ENCODE measurements around the gene NKD1. TPM values are rescaled to one million over a fixed set of nuclear protein-coding genes. Genes with fewer than 3 reads are reported as not detected.

NKD1 gene
- total and polyA plus RNA-seq, 2 donors (not counting 1 experiment from before 2014, with no cell fraction given) = 0.16 to 1.9 TPM

DNA sequence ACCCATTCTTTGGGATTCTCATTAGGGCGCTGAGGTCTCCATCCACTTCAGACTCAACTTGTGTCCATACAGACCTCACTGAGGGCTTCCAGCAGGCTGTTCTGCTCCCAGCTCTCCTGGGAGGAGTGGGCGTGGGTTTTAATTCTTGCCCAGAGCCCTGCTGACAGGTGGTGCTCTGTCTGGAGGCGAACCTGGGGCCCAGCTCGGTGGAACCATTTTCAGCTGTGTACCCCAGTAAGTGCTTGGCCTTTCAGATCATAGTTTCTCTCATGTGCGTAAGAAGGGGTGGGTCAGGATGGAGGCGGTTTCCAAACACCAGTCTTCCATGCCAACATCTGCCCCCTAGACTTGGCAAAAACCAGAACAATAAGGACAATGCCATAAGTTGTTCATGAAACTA lies 21.4 kb upstream of the NKD1 start:
- H2AFZ ChIP-seq (ENCODE audit: insufficient read depth, low read depth, low read length, poor library complexity, severe bottlenecking) = no peak overlapping the region

DNA sequence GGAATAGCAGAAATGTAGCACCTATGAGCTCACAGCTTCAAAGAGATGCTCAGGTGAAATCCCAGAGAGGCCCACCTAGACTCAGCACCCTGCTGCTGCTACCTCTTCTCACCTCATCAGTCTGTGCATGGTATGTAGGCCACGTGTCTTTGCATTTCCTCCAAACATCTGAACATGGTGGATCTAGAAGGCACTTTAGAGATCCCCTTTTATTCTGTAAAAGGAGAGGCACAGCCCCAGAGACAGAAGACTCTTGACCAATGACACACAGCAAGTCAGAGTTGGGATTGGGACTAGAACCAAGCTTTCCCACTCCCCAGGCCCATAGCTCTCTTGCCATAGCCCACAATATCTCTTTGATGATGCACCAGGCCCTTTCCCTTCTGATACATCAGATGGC lies 19.4 kb upstream of the NKD1 start:
- Histone ChIP-seq H3K9ac (ENCODE audit: low read length) (no peak overlapping the region), H3K27ac (ENCODE audit: low read length in 2 of 2) (no peak overlapping the region), H3K79me2 (ENCODE audit: control insufficient read depth, insufficient read depth, low read length) (no peaks in the 10 kb centered on the region), H3K36me3 (replicated peaks in 1 of 2; ENCODE audit: control extremely low read depth in 1 of 2, control insufficient read depth in 1 of 2, extremely low read depth in 1 of 2, insufficient read depth in 2 of 2, low read length in 1 of 2) (no peaks in the 10 kb centered on the region), H3K27me3 (replicated peaks in 1 of 4; ENCODE audit: control extremely low read depth in 1 of 4, control insufficient read depth in 3 of 4, insufficient read depth in 4 of 4, low read length in 3 of 4) (peaks cover 0 to 22% (median 3%) of the 10 kb centered on the region in 4 experiments), H3K4me3 (ENCODE audit: control extremely low read depth in 1 of 5, extremely low read depth in 1 of 5, insufficient read depth in 1 of 5, low read depth in 2 of 5, low read length in 4 of 5) (no peak overlapping the region), H3K4me1 (ENCODE audit: control insufficient read depth in 2 of 2, insufficient read depth in 2 of 2, low read length in 2 of 2) (no peaks in the 10 kb centered on the region), H4K20me1 (ENCODE audit: control insufficient read depth, insufficient read depth, low read length, poor library complexity, severe bottlenecking) (no peaks in the 10 kb centered on the region), H2AFZ (ENCODE audit: insufficient read depth, low read depth, low read length, poor library complexity, severe bottlenecking) (no peak overlapping the region), H3K9me3 (ENCODE audit: control extremely low read depth in 1 of 3, control insufficient read depth in 2 of 3, insufficient read depth in 1 of 3, low read length in 2 of 3) (peaks cover 0 to 7% (median 4%) of the 10 kb centered on the region in 3 donors), H3K4me2 (replicated peaks; ENCODE audit: low read depth, low read length, poor library complexity, severe bottlenecking) (no peak overlapping the region)
- DNase-seq (no peak), ATAC-seq (ENCODE audit: low read depth) (no peak)
- intact Hi-C loops (cut with micrococcal nuclease) = no loop called here
- Mint-ChIP-seq H3K9me3 (ENCODE audit: insufficient read depth) (peaks cover 2% of the 10 kb centered on the region), H3K4me1 (no peaks in the 10 kb centered on the region), H3K4me3 (no peak overlapping the region), H3K27ac (no peak overlapping the region), H3K27me3 (peaks cover 41% of the 10 kb centered on the region)
- ChIA-PET CTCF (no interaction called here), POLR2A (no interaction called here)
- 60% methylated on average over 1 of the region's 1 CpG for WGBS (ENCODE audit: insufficient coverage)
- TF ChIP-seq, protein P1, sequence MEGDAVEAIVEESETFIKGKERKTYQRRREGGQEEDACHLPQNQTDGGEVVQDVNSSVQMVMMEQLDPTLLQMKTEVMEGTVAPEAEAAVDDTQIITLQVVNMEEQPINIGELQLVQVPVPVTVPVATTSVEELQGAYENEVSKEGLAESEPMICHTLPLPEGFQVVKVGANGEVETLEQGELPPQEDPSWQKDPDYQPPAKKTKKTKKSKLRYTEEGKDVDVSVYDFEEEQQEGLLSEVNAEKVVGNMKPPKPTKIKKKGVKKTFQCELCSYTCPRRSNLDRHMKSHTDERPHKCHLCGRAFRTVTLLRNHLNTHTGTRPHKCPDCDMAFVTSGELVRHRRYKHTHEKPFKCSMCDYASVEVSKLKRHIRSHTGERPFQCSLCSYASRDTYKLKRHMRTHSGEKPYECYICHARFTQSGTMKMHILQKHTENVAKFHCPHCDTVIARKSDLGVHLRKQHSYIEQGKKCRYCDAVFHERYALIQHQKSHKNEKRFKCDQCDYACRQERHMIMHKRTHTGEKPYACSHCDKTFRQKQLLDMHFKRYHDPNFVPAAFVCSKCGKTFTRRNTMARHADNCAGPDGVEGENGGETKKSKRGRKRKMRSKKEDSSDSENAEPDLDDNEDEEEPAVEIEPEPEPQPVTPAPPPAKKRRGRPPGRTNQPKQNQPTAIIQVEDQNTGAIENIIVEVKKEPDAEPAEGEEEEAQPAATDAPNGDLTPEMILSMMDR (IDR thresholded peaks at IDR 0.05) = no peak
- no peak for TF ChIP-seq EZH2 (IDR thresholded peaks at IDR 0.05; ENCODE audit: borderline replicate concordance, insufficient read depth, low read depth, low read length, poor library complexity, severe bottlenecking)

More for the DNA sequence above, 21.4 kb upstream of the NKD1 start:
- Histone ChIP-seq H3K79me2 (ENCODE audit: control insufficient read depth, insufficient read depth, low read length) (no peaks in the 10 kb centered on the region), H3K4me3 (ENCODE audit: control extremely low read depth in 1 of 5, extremely low read depth in 1 of 5, insufficient read depth in 1 of 5, low read depth in 2 of 5, low read length in 4 of 5) (no peak overlapping the region), H3K27ac (ENCODE audit: low read length in 2 of 2) (no peak overlapping the region), H4K20me1 (ENCODE audit: control insufficient read depth, insufficient read depth, low read length, poor library complexity, severe bottlenecking) (no peaks in the 10 kb centered on the region), H3K9ac (ENCODE audit: low read length) (no peak overlapping the region), H3K4me2 (replicated peaks; ENCODE audit: low read depth, low read length, poor library complexity, severe bottlenecking) (no peak overlapping the region), H3K9me3 (ENCODE audit: control extremely low read depth in 1 of 3, control insufficient read depth in 2 of 3, insufficient read depth in 1 of 3, low read length in 2 of 3) (peaks cover 0 to 7% (median 7%) of the 10 kb centered on the region in 3 donors), H3K27me3 (replicated peaks in 1 of 4; ENCODE audit: control extremely low read depth in 1 of 4, control insufficient read depth in 3 of 4, insufficient read depth in 4 of 4, low read length in 3 of 4) (peaks cover 0 to 35% (median 7%) of the 10 kb centered on the region in 4 experiments), H3K36me3 (replicated peaks in 1 of 2; ENCODE audit: control extremely low read depth in 1 of 2, control insufficient read depth in 1 of 2, extremely low read depth in 1 of 2, insufficient read depth in 2 of 2, low read length in 1 of 2) (no peaks in the 10 kb centered on the region), H3K4me1 (ENCODE audit: control insufficient read depth in 2 of 2, insufficient read depth in 2 of 2, low read length in 2 of 2) (no peaks in the 10 kb centered on the region)
- H3K4me1 Mint-ChIP-seq = no peaks in the 10 kb centered on the region
- CTCF ChIA-PET = no interaction called here
- TF ChIP-seq EZH2 (IDR thresholded peaks at IDR 0.05; ENCODE audit: borderline replicate concordance, insufficient read depth, low read depth, low read length, poor library complexity, severe bottlenecking) = no peak
- TF ChIP-seq, protein P1 (IDR thresholded peaks at IDR 0.05) = no peak
- no peak for ATAC-seq (ENCODE audit: low read depth)
- intact Hi-C loops (cut with micrococcal nuclease) = no loop called here
- POLR2A ChIA-PET = no interaction called here
- no peak overlapping the region for H3K4me3 Mint-ChIP-seq
- WGBS (ENCODE audit: insufficient coverage) = 94% methylated on average over 5 of the region's 6 CpGs
- H3K9me3 Mint-ChIP-seq (ENCODE audit: insufficient read depth) = peaks cover 2% of the 10 kb centered on the region
- H3K27ac Mint-ChIP-seq = no peak overlapping the region
- no peak for DNase-seq
- peaks cover 53% of the 10 kb centered on the region for H3K27me3 Mint-ChIP-seq
